Measurements from ENCODE around the gene TRAK2. TPM values are rescaled to one million over a fixed set of nuclear protein-coding genes. Genes with fewer than 3 reads are reported as not detected.

Gene TRAK2
- total and polyA plus RNA-seq, 2 donors (not counting 3 experiments of a cell fraction or from before 2014, with no cell fraction given): 9.7 to 35.7 TPM

GRCh38 chr2:201441409-201441808 lies 9.8 kb downstream of the TRAK2 start:
- DNase-seq (ENCODE audit: low read depth, low spot score) (no peak), FAIRE-seq (no peak)
- H3K36me3 ChIP-seq (ENCODE audit: control insufficient read depth in 2 of 2, extremely low read depth in 1 of 2, insufficient read depth in 2 of 2, low read length in 2 of 2): no peaks in the 10 kb centered on the region
- no peak overlapping the region for H3K4me3 ChIP-seq (replicated peaks in 1 of 3; ENCODE audit: insufficient read depth in 1 of 3, low read depth in 1 of 3, low read length in 3 of 3)
- H3K9ac ChIP-seq (replicated peaks; ENCODE audit: extremely low read depth, insufficient read depth, low read length): no peak overlapping the region
- intact Hi-C loops (cut with micrococcal nuclease): no loop called here
- no peaks in the 10 kb centered on the region for H3K4me1 ChIP-seq (ENCODE audit: control insufficient read depth, extremely low read depth, insufficient read depth, low read length)
- H4K20me1 ChIP-seq (replicated peaks; ENCODE audit: control insufficient read depth, extremely low read depth, insufficient read depth, low read length): no peaks in the 10 kb centered on the region
- POLR2A ChIA-PET: no interaction called here
- H2AFZ ChIP-seq (ENCODE audit: low read depth, low read length): no peak overlapping the region
- no peaks in the 10 kb centered on the region for H3K9me1 ChIP-seq (replicated peaks; ENCODE audit: control insufficient read depth, extremely low read depth, insufficient read depth, low read length)
- H3K9me3 ChIP-seq (replicated peaks; ENCODE audit: control insufficient read depth, insufficient read depth, low read length): no peaks in the 10 kb centered on the region
- TF ChIP-seq GATA2 (IDR thresholded peaks at IDR 0.05; ENCODE audit: insufficient read depth, insufficient read length, low read depth, low read length) (no peak), POLR2A (IDR thresholded peaks at IDR 0.05; ENCODE audit: low read depth, low read length) (no peak), POLR2AphosphoS5 (IDR thresholded peaks at IDR 0.05; ENCODE audit: insufficient read depth, low read depth, low read length) (no peak), MYC (IDR thresholded peaks at IDR 0.05; ENCODE audit: low read depth, low read length) (no peak), JUN (IDR thresholded peaks at IDR 0.05; ENCODE audit: borderline replicate concordance, insufficient read depth, insufficient read length, low read depth) (no peak), EZH2 (IDR thresholded peaks at IDR 0.05; ENCODE audit: borderline replicate concordance, low read depth, low read length, severe bottlenecking) (no peak), MAX (IDR thresholded peaks at IDR 0.05; ENCODE audit: insufficient read depth, insufficient read length) (no peak), FOS (IDR thresholded peaks at IDR 0.05; ENCODE audit: borderline replicate concordance, insufficient read depth, low read length) (no peak), CTCF (IDR thresholded peaks at IDR 0.05; ENCODE audit: extremely low read depth in 1 of 2, insufficient read depth in 1 of 2, low read depth in 1 of 2, low read length in 2 of 2) (no peak)
- BruUV-seq (replicated peaks): no TSS peak
- H3K27me3 ChIP-seq (ENCODE audit: control insufficient read depth in 2 of 2, insufficient read depth in 2 of 2, low read length in 2 of 2): no peaks in the 10 kb centered on the region
- dilution Hi-C loops (cut with MboI; ENCODE audit: extremely low pct_ligation_motif_present, low sequenced_read_pairs): no loop called here
- peaks cover 19% of the 10 kb centered on the region for H3K79me2 ChIP-seq (ENCODE audit: control insufficient read depth, insufficient read depth, low read length)
- no peak overlapping the region for H3K27ac ChIP-seq (ENCODE audit: insufficient read depth, low read depth, low read length)
- H3K4me2 ChIP-seq (ENCODE audit: insufficient read depth, low read length): no peak overlapping the region
- CTCF ChIA-PET: interaction anchor here (1.0 to 1.6 kb wide), 2 partner anchors 8 to 209 kb away, joined by 3 to 4 read pairs; no protein-coding TSS in a partner anchor

Measured in endothelial cell of umbilical vein (primary cell).